ENCODE data around the gene GATD1.

DNA sequence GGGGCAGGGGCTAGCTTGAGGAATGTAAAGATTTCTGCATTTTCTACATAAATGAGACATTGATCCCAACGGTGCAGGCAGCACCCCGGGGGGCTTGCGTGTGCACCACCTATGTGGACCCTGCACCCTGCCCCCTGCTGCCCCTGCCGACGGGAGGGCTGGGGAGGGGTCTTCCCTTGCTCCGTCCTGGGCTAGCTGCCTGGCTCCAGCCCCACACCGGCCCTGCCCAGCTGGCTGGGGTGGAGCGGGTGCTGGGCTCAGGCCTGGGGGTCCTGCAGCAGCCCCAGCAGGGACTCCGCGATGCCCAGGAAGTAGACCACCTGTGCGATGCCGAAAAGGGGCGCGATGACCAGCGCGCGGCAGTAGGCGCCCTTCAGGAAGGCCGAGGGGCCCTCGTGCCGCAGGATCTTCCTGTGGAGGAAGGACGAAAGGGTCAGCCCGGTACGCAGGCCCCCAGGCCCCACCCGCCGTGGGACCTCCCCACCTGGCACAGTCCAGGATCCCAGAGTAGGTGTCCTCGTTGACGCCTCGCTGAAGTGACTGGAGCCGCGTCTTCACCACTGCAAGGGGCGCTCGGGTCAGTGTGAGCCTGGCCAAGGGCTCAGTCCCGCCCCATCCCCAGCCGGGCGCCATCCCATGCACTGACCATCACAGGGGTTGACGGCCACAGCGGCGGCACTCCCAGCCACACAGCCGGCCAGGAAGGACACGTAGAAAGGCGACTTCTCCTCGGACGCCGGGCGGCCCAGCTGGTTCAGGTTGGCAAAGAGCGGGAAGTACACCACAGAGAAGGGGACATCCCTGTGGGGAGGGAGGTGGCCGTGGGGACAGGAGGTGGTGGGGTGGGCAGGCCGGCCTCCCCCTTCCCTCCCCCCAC is 14.6 kb upstream of the GATD1 start:
- TF ChIP-seq EGR1 (IDR thresholded peaks at IDR 0.05), result no peak
- TF ChIP-seq ZBTB7A (IDR thresholded peaks at IDR 0.05; ENCODE audit: low read depth), result 0 out of 2 replicates have a peak, but pooled peaks have one; percentile 62
- no peak for TF ChIP-seq NFIC (IDR thresholded peaks at IDR 0.05)
- no peak for TF ChIP-seq CEBPB (IDR thresholded peaks at IDR 0.05)
- TF ChIP-seq, protein P1, sequence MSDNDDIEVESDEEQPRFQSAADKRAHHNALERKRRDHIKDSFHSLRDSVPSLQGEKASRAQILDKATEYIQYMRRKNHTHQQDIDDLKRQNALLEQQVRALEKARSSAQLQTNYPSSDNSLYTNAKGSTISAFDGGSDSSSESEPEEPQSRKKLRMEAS (IDR thresholded peaks at IDR 0.05), result no peak
